Activated CD8-positive, alpha-beta memory T cell treated with anti-CD3 and anti-CD28 coated beads for 48 hours (primary cell): ENCODE measurements around the gene GRM7.

Experiments used
- DNase-seq, 3 experiments: peaks; one replicate each; pipeline ENCODE4 v3.0.0-alpha.2; 2020; ENCODE audit warnings: low read depth in 2 of 3, low spot score in 2 of 3

GRM7 gene

DNA sequence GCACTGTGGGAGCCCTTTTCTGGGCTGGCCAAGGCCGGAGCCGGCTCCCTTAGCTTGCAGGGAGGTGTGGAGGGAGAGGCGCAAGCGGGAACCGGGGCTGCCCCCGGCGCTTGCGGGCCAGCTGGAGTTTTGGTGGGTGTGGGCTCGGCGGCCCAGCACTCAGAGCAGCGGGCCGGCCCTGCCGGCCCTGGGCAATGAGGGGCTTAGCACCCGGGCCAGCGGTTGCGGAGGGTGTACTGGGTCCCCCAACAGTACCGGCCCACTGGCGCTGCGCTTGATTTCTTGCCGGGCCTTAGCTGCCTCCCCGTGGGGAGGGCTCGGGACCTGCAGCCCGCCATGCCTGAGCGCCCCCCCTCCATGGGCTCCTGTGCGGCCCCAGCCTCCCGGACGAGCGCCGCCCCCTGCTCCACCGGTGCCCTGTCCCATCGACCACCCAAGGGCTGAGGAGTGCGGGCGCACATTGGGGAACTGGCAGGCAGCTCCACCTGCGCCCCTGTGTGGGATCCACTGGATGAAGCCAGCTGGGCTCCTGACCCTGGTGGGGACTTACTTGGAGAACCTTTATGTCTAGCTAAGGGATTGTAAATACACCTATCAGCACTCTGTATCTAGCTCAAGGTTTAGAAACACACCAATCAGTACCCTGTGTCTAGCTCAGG lies 707.7 kb downstream of the GRM7 start:
- DNase-seq, result no peak

DNA sequence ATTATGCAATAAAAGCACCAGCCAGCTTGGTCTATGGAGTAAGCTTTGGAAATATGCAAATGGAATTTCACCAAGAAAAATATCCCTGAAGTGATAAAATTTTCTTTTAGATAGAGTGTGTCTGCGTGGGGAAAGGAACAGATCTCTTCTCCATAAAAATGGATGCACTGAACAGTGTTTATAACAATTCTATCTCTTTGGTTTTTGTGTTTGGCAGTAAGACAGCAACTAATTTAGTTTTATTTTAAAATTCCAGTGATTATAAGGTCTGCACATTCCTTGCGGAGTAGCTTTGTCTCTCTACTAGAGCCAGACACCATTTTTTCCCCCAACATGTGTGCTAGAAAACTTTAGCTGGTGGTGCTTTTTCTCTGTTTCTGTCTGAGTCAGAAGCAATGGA lies 712.4 kb downstream of the GRM7 start:
- no peak for DNase-seq

DNA sequence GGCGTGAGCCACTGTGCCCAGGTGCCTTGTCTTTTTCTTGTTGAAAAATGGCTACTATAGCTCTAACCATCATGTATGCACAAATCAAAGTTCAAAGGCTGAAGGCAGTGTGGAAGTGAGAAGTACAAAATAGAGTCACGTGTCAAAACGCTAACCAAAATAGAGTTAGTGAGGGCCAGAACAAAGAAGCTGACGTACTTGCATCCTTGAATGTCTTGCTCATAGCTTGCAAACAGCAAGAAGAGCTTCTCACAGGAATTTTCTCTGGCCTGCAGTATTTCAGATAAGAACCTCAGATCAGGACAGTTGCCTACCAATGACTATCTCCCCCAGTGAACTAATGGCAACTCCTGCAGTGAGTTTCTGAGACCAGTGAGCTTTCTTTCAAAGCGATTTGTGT lies 713.5 kb downstream of the GRM7 start:
- no peak for DNase-seq

DNA sequence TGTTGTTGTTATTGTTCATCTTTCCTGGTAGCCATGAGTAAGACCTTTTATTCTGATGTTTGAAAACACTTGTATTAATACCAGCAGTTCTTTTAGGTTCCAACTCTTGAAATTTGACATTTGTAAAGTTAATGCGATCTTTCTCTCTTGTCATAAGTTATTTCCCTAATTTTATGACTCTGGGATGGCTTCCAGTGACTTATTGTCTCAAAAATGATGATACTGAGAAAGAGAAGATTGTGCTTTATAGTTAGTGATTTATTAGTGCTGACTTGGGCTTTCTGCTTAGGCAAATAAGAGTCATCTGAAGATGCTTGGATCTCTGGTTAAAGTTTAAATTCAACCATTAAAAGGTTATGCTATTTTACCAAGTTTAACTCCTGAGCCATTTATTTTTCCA lies 715.2 kb downstream of the GRM7 start:
- DNase-seq, result no peak

DNA sequence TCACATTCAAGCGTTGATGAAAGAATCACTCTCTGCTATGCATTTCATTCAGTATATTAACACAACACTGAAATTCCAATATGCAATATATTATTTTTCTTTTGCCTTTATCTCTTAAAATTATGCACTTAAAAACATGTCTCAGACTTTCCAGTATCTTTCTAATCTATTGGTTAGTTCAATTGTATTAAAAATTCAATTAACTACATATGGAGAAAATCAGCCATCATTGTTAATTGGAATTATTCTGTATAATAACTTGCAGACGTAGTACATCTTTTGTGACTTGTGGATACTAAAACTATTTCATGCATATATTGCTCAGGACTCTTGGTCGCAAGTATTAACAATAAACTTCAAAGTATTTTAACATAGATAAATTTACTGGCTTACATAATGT lies 715.6 kb downstream of the GRM7 start:
- no peak for DNase-seq

DNA sequence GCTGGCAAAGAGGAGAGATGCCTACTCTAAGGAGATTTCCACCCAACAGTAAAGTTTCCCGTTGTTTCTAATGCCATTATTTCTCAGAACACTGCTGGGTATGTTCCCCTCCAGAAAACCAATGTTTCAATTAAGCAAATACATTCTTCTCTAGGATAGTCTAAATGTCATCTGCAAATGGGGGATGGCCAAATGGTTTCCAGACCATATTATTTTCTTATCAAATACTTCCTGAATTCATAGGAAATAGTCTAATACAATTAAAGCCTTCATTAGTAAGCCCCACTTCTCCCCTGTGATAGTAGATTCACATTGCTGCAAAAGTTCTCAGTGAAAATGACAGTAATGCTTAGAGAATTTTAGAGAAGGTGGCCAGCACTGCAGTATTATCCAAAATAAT lies 716.6 kb downstream of the GRM7 start:
- DNase-seq, result no peak

DNA sequence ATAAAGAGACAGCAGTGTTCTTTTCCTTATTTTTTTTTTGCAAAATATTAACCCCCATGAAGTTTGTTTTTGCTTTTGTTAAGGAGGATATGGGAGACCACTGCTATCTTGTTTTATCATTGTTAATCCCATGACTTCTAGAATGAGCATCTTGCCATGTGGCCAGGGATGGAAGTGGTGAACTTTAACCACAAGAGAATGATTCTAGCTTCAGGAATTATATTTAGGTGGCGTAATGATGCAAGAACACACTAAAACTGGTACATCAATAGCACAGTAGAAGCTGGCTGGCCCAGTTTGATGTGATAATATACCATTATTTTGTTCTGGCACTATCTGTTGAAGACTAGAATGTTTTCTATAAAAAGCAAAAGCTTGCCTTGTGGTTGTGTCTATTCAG lies 720.9 kb downstream of the GRM7 start:
- no peak for DNase-seq

DNA sequence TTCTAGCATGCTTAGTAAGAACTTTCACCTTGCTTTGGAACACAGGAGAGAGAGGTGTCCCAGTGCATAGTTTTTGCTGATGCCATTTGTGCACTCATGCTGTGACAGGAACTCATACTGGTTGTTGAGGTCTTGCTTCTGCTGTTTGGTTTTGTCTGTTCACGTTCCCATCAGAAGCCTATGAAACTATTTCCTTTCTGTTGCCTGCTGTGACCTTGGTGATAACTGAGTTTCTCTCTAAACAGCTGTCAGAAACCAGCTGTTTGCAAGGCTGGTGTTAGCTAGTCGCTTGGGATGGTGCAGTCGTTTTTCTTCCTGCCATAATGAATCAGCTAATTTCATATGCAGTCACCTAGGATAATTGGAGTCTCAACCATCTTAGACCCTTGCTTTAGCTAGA lies 724.1 kb downstream of the GRM7 start:
- DNase-seq, result no peak

DNA sequence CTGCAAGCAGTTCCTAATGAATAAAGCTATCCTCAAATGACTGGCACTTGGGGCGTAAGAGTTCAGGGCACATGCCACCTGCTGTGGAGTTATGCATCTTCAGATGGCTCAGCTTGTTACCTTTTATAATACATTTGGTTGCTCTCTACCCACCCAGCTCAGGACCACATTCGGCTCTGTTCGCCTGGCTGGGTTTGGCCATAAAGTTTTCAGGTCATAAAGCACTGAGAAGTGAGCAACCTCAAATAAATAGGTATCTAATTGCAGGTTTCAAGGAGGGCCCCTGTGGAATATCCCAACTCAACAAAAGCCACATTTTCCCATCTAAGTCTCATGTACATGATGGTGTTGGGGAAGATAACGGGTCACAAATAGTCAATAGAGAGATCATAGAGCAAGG lies 727.3 kb downstream of the GRM7 start:
- no peak for DNase-seq

DNA sequence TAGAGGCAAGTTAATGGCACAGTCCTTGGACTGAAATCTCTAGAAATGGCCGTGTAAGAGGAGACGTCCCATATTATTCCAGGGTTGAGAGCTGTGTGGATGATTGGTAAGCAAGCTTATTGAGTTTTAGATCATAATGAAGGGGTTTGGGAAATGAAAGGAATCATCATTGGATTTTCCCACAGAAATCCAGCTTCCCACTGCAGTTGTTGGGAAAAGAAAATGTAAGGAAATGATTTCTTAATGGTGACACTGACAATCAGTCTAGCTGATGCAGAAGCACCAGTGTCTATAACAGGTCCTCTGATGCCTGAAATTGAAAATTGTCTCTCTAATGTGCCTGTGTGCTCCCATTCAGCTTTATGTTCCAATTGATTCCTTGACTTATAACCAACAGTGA lies 728.6 kb downstream of the GRM7 start:
- no peak for DNase-seq

DNA sequence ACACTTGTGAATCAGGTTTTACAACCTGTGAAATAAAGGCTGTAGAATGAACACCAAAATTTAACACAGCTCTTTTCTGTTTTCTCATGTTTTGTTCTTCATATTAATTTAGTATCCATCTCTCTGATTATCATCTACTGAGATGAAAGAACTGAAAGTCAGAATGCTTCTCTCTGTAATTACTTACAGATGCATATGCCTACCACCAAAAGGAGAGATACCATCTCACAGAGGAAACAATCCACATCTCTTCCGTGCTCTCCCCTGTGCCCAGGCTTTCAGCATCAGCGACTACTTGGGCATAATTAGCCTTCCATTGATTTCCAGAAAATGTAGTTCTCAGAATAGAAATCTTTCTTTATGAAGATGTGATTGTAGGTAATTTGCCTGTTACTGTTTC lies 741.4 kb downstream of the GRM7 start:
- no peak for DNase-seq

DNA sequence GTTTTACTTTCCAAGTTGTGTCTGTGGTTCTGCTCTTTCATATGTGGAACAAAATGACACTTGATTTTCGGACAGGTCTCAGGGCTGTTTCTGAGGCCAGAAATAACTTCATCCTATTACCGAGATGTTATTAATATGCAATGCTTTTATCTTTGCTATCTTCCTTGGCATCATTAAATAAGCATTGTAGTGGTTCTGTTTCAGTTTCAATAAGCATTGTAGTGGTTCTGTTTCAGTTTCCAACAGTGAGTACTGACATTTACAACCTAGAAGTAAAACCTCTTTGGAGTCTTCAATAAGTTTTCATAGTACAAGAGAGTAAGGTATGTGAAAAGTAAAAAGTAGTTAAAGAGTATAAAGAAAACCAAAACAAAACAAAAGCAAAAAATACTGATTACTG lies 746.2 kb downstream of the GRM7 start:
- no peak for DNase-seq

DNA sequence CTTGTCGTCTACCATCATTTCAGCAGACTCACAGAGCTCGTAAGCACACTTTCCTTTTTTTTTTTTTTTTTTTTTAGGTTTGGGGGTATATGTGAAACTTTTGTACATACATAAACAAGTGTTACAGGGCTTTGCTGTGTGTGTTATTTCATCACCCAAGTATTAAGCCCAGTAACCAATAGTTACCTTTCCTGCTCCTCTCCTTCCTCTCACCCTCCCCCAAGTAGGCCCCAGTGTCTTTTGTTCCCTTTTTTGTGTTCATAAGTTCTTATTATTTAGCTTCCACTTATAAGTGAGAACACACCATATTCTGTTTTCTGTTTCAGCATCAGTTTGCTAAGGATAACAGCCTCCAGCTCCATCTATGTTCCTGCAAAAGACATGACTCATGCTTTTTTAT lies 746.8 kb downstream of the GRM7 start:
- no peak for DNase-seq

DNA sequence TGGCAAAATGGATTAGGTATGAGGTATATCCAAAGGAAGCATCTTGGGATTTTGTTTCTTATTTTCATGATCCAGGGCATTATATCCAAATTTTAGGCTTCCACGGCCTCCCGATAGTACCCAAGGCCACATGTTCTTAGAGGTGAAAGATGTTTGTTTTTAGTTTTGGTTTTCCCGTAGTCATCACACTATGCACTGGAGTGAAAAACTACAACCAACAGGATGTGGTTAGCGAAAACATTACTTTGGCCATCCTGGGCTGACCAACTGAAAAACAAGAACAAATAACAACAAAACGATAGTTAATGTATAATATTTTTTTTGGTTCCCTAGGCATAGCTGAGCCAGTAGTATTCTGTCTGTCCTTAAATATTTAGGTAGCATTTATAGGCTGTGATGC lies 749.7 kb downstream of the GRM7 start:
- no peak for DNase-seq

DNA sequence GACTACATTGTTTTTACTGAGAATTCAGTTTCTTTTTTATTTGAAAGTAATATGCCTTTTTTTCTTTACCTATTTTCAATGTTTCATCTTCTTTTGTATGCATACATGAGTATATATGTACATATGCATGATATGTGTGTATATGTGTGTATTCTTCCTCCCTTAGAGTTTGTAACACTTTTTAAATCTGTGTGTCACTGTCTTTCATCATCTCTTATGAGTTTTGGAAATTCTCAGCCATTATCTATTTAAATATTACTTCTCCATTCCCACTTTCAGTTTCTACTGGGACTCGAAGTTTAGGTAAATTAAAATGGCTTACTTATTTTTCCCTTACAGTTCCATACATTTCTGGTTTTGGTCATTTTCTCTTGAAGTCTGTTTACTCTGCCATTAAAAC lies 754.1 kb downstream of the GRM7 start:
- DNase-seq, result no peak

DNA sequence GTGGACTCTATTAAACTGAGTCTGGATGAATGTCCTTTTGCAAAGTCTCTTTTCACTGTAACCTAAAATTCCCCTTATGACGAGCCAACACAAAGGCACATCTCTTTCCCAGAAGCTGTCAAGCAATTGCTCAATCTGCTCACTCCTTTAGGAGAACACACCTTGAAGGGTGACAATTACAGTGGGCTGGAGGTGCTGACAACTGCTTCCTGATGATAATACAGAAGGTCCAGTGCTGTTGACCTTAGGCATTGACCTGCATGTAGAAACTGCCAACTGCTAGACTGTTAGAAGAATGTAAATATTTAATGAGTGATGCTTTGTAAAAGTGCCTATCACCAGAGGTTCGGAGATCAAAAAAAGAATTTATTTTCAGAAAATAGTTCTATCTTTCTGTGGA lies 757.7 kb downstream of the GRM7 start:
- no peak for DNase-seq

DNA sequence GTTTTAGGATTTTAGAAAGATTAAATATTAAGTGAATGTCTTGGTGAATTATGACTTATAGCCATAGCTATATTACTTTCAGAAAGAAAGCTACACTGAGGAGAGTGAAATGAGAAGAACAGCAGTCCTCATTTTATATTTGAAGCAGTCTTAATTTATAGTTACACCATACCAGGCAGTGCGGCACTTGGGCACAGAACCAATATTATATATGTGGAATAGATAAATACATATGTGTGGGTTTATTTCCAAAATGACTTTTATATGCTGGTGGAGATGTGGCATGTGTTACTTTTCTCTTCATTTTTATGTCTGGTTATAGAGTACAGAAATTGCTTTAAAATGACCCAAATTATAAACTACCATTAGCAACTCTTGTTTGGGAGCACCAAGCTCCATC lies 759.5 kb downstream of the GRM7 start:
- no peak for DNase-seq

DNA sequence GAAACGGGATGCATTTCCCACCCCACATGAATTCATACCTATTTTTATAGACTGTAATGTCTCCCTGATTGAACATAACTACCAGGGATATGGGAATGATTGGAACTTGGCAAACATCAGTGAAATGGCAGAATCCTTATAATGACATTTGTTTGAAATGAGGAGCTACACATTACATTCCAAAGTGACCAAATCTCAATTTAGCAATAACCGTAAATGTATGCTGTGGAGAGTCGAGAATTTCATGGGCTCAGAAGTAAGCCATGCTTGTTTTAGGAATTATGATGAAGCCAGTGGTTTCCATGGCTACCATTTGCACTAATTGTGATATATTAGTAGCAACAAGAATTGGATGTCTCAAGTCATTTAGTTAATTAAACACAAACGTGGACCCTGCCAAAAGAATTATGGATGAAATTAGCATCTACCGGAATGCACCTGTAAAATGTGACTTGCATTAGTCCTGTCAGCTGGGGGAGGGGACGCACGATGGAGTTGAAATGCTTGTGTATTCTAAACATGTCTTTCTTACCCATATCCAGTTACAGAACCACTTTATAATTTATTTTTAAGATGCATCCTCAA lies 760.2 kb downstream of the GRM7 start:
- DNase-seq, result no peak

DNA sequence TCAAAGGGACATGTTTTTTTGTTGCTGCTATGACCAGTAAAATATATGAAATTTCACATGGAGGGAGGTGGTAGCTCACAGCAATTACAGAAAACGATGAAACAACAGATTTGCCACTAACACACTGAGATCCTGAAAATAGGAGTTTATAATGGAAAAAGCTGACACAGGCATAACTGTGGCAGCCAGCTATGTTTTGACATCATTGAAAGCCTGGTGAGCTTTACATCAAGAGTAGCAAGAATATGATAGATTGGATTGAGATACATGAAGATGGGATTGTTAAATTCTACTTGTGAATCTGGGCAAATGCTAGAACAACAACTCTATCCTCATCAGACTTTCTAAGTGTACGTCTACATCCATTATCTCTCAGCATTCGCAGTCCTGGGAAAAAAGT lies 760.7 kb downstream of the GRM7 start:
- DNase-seq, result no peak

DNA sequence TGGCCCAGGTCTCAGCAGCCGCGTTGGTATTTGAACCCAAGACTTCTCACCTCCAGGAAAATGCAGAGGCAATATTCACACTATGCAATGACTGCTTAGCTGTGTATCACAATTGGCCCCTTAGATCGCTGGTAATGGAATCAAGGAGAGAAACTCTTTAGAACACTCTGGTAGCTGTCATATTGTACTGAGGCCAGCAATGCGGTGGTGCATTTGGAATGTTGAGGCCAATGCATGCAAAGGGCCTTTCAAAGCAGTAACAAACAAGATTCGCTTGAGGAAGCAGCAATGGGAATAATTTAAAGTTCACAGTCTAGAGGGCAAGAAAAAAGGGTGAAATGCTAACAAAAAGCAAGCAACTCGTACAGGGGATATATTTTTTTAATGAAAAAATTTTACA lies 764.1 kb downstream of the GRM7 start:
- no peak for DNase-seq

DNA sequence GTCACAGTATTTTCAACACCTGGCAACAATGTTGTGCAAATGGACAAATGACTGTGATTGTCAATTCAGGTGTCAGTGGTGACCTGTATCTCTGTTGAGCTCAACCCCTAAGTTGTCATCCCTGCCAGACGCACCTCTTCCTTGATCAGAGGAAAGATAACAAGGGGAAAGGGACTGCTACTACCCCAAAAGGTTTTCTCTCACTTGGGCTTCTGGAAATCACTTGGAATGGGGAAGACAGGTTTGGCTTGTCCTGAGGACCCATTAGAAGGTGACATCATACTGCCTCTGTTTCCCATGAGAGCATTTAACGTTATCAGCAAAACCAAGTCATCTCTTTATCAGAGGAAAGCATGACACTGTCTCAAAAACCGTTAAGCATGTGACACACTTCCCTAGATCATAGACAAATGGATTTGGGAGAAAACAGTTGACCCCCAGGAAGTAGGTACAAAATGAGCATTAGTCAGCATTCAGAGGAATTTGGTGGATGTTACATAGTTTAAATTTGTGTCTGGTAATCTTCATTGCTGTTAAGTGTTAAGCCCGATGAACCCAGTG lies 769.5 kb downstream of the GRM7 start:
- DNase-seq, result no peak

DNA sequence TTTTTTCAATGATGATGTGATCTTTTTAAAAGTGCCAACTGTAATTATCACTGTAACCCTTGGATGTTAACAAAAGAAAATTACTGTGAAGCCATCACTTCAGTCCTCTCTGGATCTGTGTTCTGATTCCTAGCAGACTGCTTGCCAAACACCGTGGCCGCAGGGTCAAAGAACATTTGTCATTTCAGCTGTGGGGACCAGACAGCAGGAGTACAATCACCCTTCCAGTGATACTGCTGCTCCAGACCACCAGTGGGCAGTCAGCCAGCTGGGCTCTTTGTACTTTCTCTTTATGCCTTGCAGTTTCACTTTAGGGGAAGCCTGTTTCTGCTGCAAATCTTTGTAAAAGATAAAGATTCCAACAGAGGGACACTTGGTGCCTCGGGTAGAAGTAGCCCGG lies 770.0 kb downstream of the GRM7 start:
- no peak for DNase-seq

DNA sequence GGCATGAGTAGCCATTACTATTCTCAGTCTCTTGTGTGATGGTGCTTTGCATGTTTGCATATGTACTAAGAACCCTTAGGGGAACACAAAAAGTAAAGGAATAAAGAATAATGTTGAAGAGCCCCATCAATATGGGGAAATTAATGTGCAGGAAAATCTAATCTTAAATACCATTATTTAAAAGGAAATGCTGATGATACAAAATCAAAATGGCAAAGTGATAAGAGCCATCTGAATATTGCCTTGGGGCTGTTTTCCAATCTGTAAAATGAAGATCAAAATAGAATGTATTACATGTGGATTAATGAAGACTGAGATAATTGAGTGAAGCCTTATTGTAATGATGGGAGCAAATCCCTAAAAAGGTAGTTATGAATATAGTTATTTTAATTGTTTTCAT lies 771.4 kb downstream of the GRM7 start:
- DNase-seq, result no peak
